Loucy (cell line): ENCODE measurements around the gene PID1.

Experiments used
- H2AFZ ChIP-seq: fragments of 200-600 bp; sonication (generic); 2 replicates; pipeline ENCODE4 v1.6.0; 2016; ENCODE audit warnings: antibody characterized with exemption, mild to moderate bottlenecking, low read length, moderate library complexity
- H3F3A ChIP-seq: fragments of 200-600 bp; 2 replicates; pipeline ENCODE4 v1.6.0; 2016; ENCODE audit warnings: antibody characterized with exemption, low read depth, mild to moderate bottlenecking
- H3K27me3 ChIP-seq: fragments of 200-600 bp; sonication (generic); 2 replicates; pipeline ENCODE4 v1.6.1; 2014; ENCODE audit warnings: low read length, mild to moderate bottlenecking; ENCODE audit not compliant: insufficient read depth, poor library complexity, severe bottlenecking
- H3K36me3 ChIP-seq: fragments of 200-600 bp; sonication (generic); 2 replicates; pipeline ENCODE4 v1.6.1; 2016; ENCODE audit warnings: low read length; ENCODE audit not compliant: insufficient read depth
- H3K4me1 ChIP-seq: fragments of 200-600 bp; sonication (generic); 2 replicates; pipeline ENCODE4 v1.5.1; 2014; ENCODE audit warnings: low read length, mild to moderate bottlenecking; ENCODE audit not compliant: insufficient read depth, poor library complexity, severe bottlenecking
- H3K4me2 ChIP-seq: fragments of 200-600 bp; sonication (generic); 2 replicates; pipeline ENCODE4 v1.6.0; 2014; ENCODE audit warnings: antibody characterized with exemption, low read length, low read depth, mild to moderate bottlenecking; ENCODE audit not compliant: poor library complexity, severe bottlenecking
- H3K4me3 ChIP-seq: fragments of 200-600 bp; sonication (generic); 2 replicates; pipeline ENCODE4 v1.5.1; 2014; ENCODE audit warnings: low read length, mild to moderate bottlenecking, mixed read lengths; ENCODE audit not compliant: poor library complexity, severe bottlenecking
- H3K79me2 ChIP-seq: fragments of 200-600 bp; sonication (generic); 2 replicates; pipeline ENCODE4 v1.6.1; 2014; ENCODE audit warnings: low read length; ENCODE audit not compliant: insufficient read depth
- H3K9ac ChIP-seq: fragments of 200-600 bp; sonication (generic); 2 replicates; pipeline ENCODE4 v1.6.0; 2014; ENCODE audit warnings: mild to moderate bottlenecking, low read depth, low read length, moderate library complexity; ENCODE audit not compliant: poor library complexity, severe bottlenecking
- H3K9me2 ChIP-seq: fragments of 200-600 bp; sonication (generic); replicated peaks from 2 replicates; pipeline ENCODE4 v1.6.1; 2016; ENCODE audit warnings: low read depth, low read length, mixed read lengths
- H3K9me3 ChIP-seq: fragments of 200-600 bp; sonication (generic); 2 replicates; pipeline ENCODE4 v1.6.1; 2014; ENCODE audit warnings: mild to moderate bottlenecking, antibody characterized with exemption, low read length, low read depth; ENCODE audit not compliant: insufficient read depth
- H4K20me1 ChIP-seq: fragments of 200-600 bp; sonication (generic); 2 replicates; pipeline ENCODE4 v1.6.0; 2014; ENCODE audit warnings: antibody characterized with exemption, low read length, mild to moderate bottlenecking; ENCODE audit not compliant: insufficient read depth, poor library complexity, severe bottlenecking
- CTCF ChIP-seq: fragments of 200-600 bp; sonication (generic); conservative IDR thresholded peaks from 2 replicates; pipeline ENCODE4 v1.5.1; 2014; ENCODE audit warnings: mild to moderate bottlenecking, antibody characterized with exemption, low read length
- EZH2phosphoT487 ChIP-seq: fragments of 200-600 bp; IDR thresholded peaks from 2 replicates; pipeline ENCODE4 v1.6.1; 2018; ENCODE audit warnings: antibody characterized with exemption, mild to moderate bottlenecking, moderate library complexity, borderline replicate concordance

The PID1 gene

GRCh38 chr2:229279516-229279915, 8.4 kb upstream of the PID1 start:
- Histone ChIP-seq H3F3A (no peaks in the 10 kb centered on the region), H3K9ac (no peak overlapping the region), H2AFZ (no peak overlapping the region), H3K4me3 (no peak overlapping the region), H3K9me2 (no peaks in the 10 kb centered on the region), H3K4me1 (no peaks in the 10 kb centered on the region), H3K9me3 (no peaks in the 10 kb centered on the region), H3K79me2 (no peaks in the 10 kb centered on the region), H3K36me3 (no peaks in the 10 kb centered on the region), H4K20me1 (no peaks in the 10 kb centered on the region), H3K4me2 (no peak overlapping the region), H3K27me3 (no peaks in the 10 kb centered on the region)
- no peak for TF ChIP-seq EZH2phosphoT487
- TF ChIP-seq CTCF, result no peak

- H3K27me3 ChIP-seq, result no peaks in the 10 kb centered on the region
- no peak overlapping the region for H3K4me3 ChIP-seq
- H3K36me3 ChIP-seq, result no peaks in the 10 kb centered on the region
- no peaks in the 10 kb centered on the region for H3K4me1 ChIP-seq
- no peak overlapping the region for H2AFZ ChIP-seq
- H3K79me2 ChIP-seq, result no peaks in the 10 kb centered on the region
- H3K4me2 ChIP-seq, result no peak overlapping the region
- no peaks in the 10 kb centered on the region for H3K9me3 ChIP-seq
- H4K20me1 ChIP-seq, result no peaks in the 10 kb centered on the region
- H3K9me2 ChIP-seq, result no peaks in the 10 kb centered on the region
- H3K9ac ChIP-seq, result no peak overlapping the region
- TF ChIP-seq CTCF (no peak), EZH2phosphoT487 (no peak)
- H3F3A ChIP-seq, result no peaks in the 10 kb centered on the region
Observed at GRCh38 chr2:229275506-229275905, 4.4 kb upstream of the PID1 start.

- Histone ChIP-seq H3K27me3 (no peaks in the 10 kb centered on the region), H3K4me2 (no peak overlapping the region), H3K4me3 (no peak overlapping the region)
Observed at GRCh38 chr2:229273723-229274338, 2.7 kb upstream of the PID1 start.

More at GRCh38 chr2:229273723-229274338, 2.7 kb upstream of the PID1 start:
- Histone ChIP-seq H3K9ac (no peak overlapping the region), H3K4me1 (no peaks in the 10 kb centered on the region), H2AFZ (0 out of 2 replicates have a peak overlapping the region, but pooled peaks have one; percentile 30), H4K20me1 (no peaks in the 10 kb centered on the region), H3K9me2 (no peaks in the 10 kb centered on the region), H3K9me3 (no peaks in the 10 kb centered on the region), H3K36me3 (no peaks in the 10 kb centered on the region), H3K79me2 (no peaks in the 10 kb centered on the region), H3F3A (no peaks in the 10 kb centered on the region)
- TF ChIP-seq EZH2phosphoT487 (no peak), CTCF (peak; percentile 93)
